Measurements from ENCODE around the gene PLD3.

The PLD3 gene

GRCh38 chr19:40413291-40413845, 64.9 kb downstream of the PLD3 start, which contains the start of gene PRX:
TSS of gene PRX (minus strand) at chr19:40413378. CDS start at chr19:40407932, 5,446 bp downstream.
- no peak for DNase-seq (ENCODE audit: low read depth in 2 of 2)

GRCh38 chr19:40414542-40415535, 66.3 kb downstream of the PLD3 start:
- DNase-seq (ENCODE audit: low read depth in 2 of 2) = no peak

GRCh38 chr19:40415768-40416167, 67.3 kb downstream of the PLD3 start:
- no peak for DNase-seq (ENCODE audit: low read depth in 2 of 2)

GRCh38 chr19:40416918-40417642, 68.6 kb downstream of the PLD3 start:
- no peak for DNase-seq (ENCODE audit: low read depth in 2 of 2)

- no peak for DNase-seq (ENCODE audit: low read depth in 2 of 2)
Measured at GRCh38 chr19:40417643-40417981, 69.1 kb downstream of the PLD3 start.

- DNase-seq (ENCODE audit: low read depth in 2 of 2) = no peak
Measured at GRCh38 chr19:40418040-40418439, 69.5 kb downstream of the PLD3 start.

GRCh38 chr19:40419066-40419612, 70.6 kb downstream of the PLD3 start:
- DNase-seq (ENCODE audit: low read depth in 2 of 2) = no peak

GRCh38 chr19:40419780-40420179, 71.3 kb downstream of the PLD3 start:
- no peak for DNase-seq (ENCODE audit: low read depth in 2 of 2)

- DNase-seq (ENCODE audit: low read depth in 2 of 2) = no peak
Measured at GRCh38 chr19:40420451-40420765, 71.9 kb downstream of the PLD3 start.

- peak; percentile 62 to 75 for DNase-seq (ENCODE audit: low read depth in 2 of 2)
Measured at GRCh38 chr19:40420766-40421765, 72.6 kb downstream of the PLD3 start.

GRCh38 chr19:40421993-40422747, 73.7 kb downstream of the PLD3 start:
- no peak for DNase-seq (ENCODE audit: low read depth in 2 of 2)

- no peak for DNase-seq (ENCODE audit: low read depth in 2 of 2)
Measured at GRCh38 chr19:40422748-40423566, 74.5 kb downstream of the PLD3 start.

GRCh38 chr19:40423938-40424337, 75.4 kb downstream of the PLD3 start:
- DNase-seq (ENCODE audit: low read depth in 2 of 2) = no peak

GRCh38 chr19:40424637-40425449, 76.3 kb downstream of the PLD3 start:
- DNase-seq (ENCODE audit: low read depth in 2 of 2) = no peak

- DNase-seq (ENCODE audit: low read depth in 2 of 2) = peak; percentile 100
Measured at GRCh38 chr19:40425450-40426287, 77.2 kb downstream of the PLD3 start, which contains the start of gene SERTAD1. TSS of gene SERTAD1 (minus strand) at chr19:40425992. CDS start at chr19:40423546, 2,446 bp downstream.

Data from stimulated activated CD4-positive, alpha-beta T cell treated with anti-CD3 and anti-CD28 coated beads, Interleukin-4, amount 100 ng/mL, for 48 hours (primary cell).